ENCODE results near the gene RIT2. TPM values are rescaled to one million over a fixed set of nuclear protein-coding genes. Genes with fewer than 3 reads are reported as not detected.
A peak's percentile ranks its signal among the peaks of the same experiment; 100 is the strongest.

RIT2 gene
- total RNA-seq, 1 experiment from 2014 or later = not detected

DNA sequence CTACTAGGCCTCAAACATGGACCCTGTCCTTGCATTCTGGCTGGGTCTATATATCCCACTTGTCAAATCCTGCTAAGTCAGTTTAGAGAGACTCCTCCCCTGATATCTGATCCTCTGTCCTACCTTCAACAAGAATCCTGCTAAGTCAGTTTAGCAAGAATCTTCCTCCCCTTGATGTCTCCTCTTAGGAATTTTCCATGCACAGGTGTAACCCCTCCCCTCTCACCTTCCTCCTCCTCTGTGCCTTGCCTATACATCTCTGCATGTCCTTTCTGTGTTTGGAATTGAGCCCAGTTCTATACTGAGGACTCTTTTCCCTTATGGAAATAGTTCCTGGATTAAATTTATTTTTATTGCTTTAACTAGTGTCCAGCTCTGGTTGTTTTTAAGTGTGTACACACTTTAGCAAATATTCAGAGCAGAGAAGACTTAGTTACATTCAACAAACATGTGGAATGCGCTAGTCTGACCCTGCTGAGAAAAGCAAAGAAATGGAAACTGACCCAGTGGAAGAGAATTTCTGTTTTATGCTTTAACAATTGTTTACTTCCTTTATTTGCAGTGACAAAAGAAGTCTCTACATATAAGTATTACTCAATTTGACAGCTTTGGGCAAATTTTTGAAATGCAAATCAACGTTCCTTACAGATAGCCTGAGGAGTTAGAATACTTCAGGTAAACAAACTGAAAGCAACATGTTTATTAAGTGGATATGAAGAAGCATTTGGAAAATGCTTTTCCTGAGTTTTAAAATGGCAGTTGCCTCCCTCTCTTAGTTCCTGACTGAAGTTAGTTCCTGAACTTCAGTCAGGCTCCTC lies 80.6 kb downstream of the RIT2 start:
- CTCF ChIA-PET = no interaction called here
- no peaks in the 10 kb centered on the region for H4K20me1 ChIP-seq (ENCODE audit: insufficient read depth)
- no peaks in the 10 kb centered on the region; the same call in 1 of the 2 replicates for H3K9me3 ChIP-seq (ENCODE audit: insufficient read depth, low read depth)
- intact Hi-C loops (cut with micrococcal nuclease; ENCODE audit: unreplicated experiment) = no loop called here
- 0 out of 2 replicates have a peak, but pooled peaks cover 3% of the 10 kb centered on the region for H3F3A ChIP-seq (ENCODE audit: insufficient read depth, low read depth)
- no peaks in the 10 kb centered on the region for H3K36me3 ChIP-seq (ENCODE audit: low read depth)
- peak overlapping the region; percentile 63 for H3K27ac ChIP-seq
- no peak for TF ChIP-seq EZH2 (IDR thresholded peaks at IDR 0.05; ENCODE audit: low read depth)
- TF ChIP-seq, protein P1, sequence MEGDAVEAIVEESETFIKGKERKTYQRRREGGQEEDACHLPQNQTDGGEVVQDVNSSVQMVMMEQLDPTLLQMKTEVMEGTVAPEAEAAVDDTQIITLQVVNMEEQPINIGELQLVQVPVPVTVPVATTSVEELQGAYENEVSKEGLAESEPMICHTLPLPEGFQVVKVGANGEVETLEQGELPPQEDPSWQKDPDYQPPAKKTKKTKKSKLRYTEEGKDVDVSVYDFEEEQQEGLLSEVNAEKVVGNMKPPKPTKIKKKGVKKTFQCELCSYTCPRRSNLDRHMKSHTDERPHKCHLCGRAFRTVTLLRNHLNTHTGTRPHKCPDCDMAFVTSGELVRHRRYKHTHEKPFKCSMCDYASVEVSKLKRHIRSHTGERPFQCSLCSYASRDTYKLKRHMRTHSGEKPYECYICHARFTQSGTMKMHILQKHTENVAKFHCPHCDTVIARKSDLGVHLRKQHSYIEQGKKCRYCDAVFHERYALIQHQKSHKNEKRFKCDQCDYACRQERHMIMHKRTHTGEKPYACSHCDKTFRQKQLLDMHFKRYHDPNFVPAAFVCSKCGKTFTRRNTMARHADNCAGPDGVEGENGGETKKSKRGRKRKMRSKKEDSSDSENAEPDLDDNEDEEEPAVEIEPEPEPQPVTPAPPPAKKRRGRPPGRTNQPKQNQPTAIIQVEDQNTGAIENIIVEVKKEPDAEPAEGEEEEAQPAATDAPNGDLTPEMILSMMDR (conservative IDR thresholded peaks at IDR 0.05) = no peak
- no peaks in the 10 kb centered on the region for H3K9me2 ChIP-seq (ENCODE audit: insufficient read depth)
- peak; percentile 23 to 84 for DNase-seq
- peak overlapping the region; percentile 21; the same call in 1 of the 2 replicates for H3K4me3 ChIP-seq
- peaks cover 21% of the 10 kb centered on the region for H3K4me1 ChIP-seq (replicated peaks; ENCODE audit: insufficient read depth)
- peak overlapping the region; percentile 55 for H3K4me2 ChIP-seq
- no TSS peak for BruUV-seq (replicated peaks)
- POLR2A ChIA-PET (ENCODE audit: unreplicated experiment) = no interaction called here
- H2AFZ ChIP-seq = no peak overlapping the region
- H3K27me3 ChIP-seq (ENCODE audit: insufficient read depth, low read depth) = no peaks in the 10 kb centered on the region
- no peaks in the 10 kb centered on the region for H3K79me2 ChIP-seq (ENCODE audit: low read depth)

DNA sequence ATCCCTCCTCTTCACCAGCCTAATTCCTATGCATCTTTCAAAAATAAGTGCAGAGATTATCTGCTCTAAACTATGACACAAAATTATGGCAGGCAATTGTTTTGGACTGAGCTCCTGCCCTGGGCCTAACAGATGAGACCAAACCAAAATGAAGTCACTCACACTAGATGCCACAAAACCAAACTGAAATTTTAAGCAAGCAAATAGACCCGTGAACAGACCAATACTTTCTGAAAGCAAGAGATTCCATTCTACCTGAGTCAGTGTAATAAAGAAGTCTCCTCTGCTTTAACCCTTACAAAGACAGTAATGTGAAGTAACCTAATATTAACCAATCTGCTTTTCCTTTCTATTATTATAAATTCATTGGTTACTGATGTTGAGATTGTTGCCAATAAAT lies 84.3 kb downstream of the RIT2 start:
- no peak for DNase-seq
- Histone ChIP-seq H4K20me1 (ENCODE audit: insufficient read depth) (no peaks in the 10 kb centered on the region), H3K27me3 (ENCODE audit: insufficient read depth, low read depth) (no peaks in the 10 kb centered on the region), H3K36me3 (ENCODE audit: low read depth) (no peaks in the 10 kb centered on the region), H3K4me1 (replicated peaks; ENCODE audit: insufficient read depth) (peaks cover 21% of the 10 kb centered on the region), H2AFZ (0 out of 2 replicates have a peak overlapping the region, but pooled peaks have one; percentile 52), H3K9me2 (ENCODE audit: insufficient read depth) (no peaks in the 10 kb centered on the region), H3K4me2 (no peak overlapping the region), H3K4me3 (no peak overlapping the region), H3K27ac (no peak overlapping the region), H3K9me3 (ENCODE audit: insufficient read depth, low read depth) (no peaks in the 10 kb centered on the region; the same call in 1 of the 2 replicates), H3K79me2 (ENCODE audit: low read depth) (no peaks in the 10 kb centered on the region), H3F3A (ENCODE audit: insufficient read depth, low read depth) (0 out of 2 replicates have a peak, but pooled peaks cover 3% of the 10 kb centered on the region)
- ChIA-PET CTCF (no interaction called here), POLR2A (ENCODE audit: unreplicated experiment) (no interaction called here)
- no TSS peak for BruUV-seq (replicated peaks)
- no peak for TF ChIP-seq EZH2 (IDR thresholded peaks at IDR 0.05; ENCODE audit: low read depth)
- TF ChIP-seq, protein P1 (conservative IDR thresholded peaks at IDR 0.05) = no peak
- intact Hi-C loops (cut with micrococcal nuclease; ENCODE audit: unreplicated experiment) = no loop called here

DNA sequence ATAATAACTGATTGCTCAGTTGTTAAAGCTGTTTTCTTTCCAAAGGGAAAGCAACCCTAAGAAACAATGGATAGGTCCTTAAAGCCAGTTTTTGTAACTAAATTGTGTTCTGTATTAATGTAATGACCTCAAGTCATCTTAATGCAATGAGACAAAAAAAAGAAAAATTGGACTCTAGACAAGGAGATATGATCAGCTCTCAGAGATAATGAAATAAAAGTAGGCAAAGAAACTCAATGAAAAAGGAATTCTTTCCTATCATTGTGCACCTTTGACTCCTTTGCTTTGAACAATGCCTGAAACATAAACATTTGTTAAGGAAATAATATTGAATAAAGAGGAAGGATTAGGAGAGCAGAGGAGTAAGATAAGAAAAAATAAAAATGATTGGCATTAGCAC lies 86.1 kb downstream of the RIT2 start:
- Histone ChIP-seq H3K4me3 (no peak overlapping the region), H3K9me2 (ENCODE audit: insufficient read depth) (no peaks in the 10 kb centered on the region), H3K9me3 (ENCODE audit: insufficient read depth, low read depth) (no peaks in the 10 kb centered on the region), H4K20me1 (ENCODE audit: insufficient read depth) (no peaks in the 10 kb centered on the region), H2AFZ (no peak overlapping the region), H3K4me2 (no peak overlapping the region), H3F3A (ENCODE audit: insufficient read depth, low read depth) (no peaks in the 10 kb centered on the region), H3K27me3 (ENCODE audit: insufficient read depth, low read depth) (no peaks in the 10 kb centered on the region), H3K27ac (no peak overlapping the region), H3K4me1 (replicated peaks; ENCODE audit: insufficient read depth) (peaks cover 9% of the 10 kb centered on the region; the same call in 1 of the 2 replicates), H3K79me2 (ENCODE audit: low read depth) (no peaks in the 10 kb centered on the region), H3K36me3 (ENCODE audit: low read depth) (no peaks in the 10 kb centered on the region)
- BruUV-seq (replicated peaks) = no TSS peak
- ChIA-PET POLR2A (ENCODE audit: unreplicated experiment) (no interaction called here), CTCF (no interaction called here)
- TF ChIP-seq, protein P1 (conservative IDR thresholded peaks at IDR 0.05) = no peak
- TF ChIP-seq EZH2 (IDR thresholded peaks at IDR 0.05; ENCODE audit: low read depth) = no peak
- no peak for DNase-seq
- intact Hi-C loops (cut with micrococcal nuclease; ENCODE audit: unreplicated experiment) = no loop called here
